IPS DF 6.9 (cell line): ENCODE measurements around the gene AMZ2.
A peak's percentile ranks its signal among the peaks of the same experiment; 100 is the strongest.
"Not testable (repeated sequence)": the region's sequence is repeated elsewhere in the genome, so short reads cannot be mapped to it uniquely, and the experiment has no call there.

ENCODE experiments used
- DNase-seq: peaks from one replicate; pipeline ENCODE4 v3.0.0-alpha.2; 2013; ENCODE audit warnings: low read depth, low spot score
- H3K27ac ChIP-seq: one replicate; pipeline ENCODE4 v1.5.1; 2013; ENCODE audit warnings: low read length, control low read depth
- H3K27me3 ChIP-seq: 2 replicates; pipeline ENCODE4 v1.6.1; 2013; ENCODE audit warnings: mild to moderate bottlenecking, low read length; ENCODE audit not compliant: control insufficient read depth, insufficient read depth
- H3K36me3 ChIP-seq: 2 replicates; pipeline ENCODE4 v1.6.1; 2013; ENCODE audit warnings: low read length; ENCODE audit not compliant: control insufficient read depth, insufficient read depth
- H3K4me1 ChIP-seq: 2 replicates; pipeline ENCODE4 v1.6.1; 2013; ENCODE audit warnings: low read length; ENCODE audit not compliant: control insufficient read depth, insufficient read depth
- H3K4me3 ChIP-seq: 2 replicates; pipeline ENCODE4 v1.5.1; 2013; ENCODE audit warnings: mild to moderate bottlenecking, low read length
- H3K9me3 ChIP-seq: 2 replicates; pipeline ENCODE4 v1.6.1; 2013; ENCODE audit warnings: low read length, inconsistent platforms; ENCODE audit not compliant: control insufficient read depth, insufficient read depth
- WGBS: extraction: QIAGEN DNeasy Blood & Tissue Kit; methylation state at CpG from one replicate; pipeline ENCODE4 v1.1.7; 2013; ENCODE audit warnings: mixed read lengths, missing lambda C conversion rate; ENCODE audit not compliant: insufficient read length, insufficient coverage; 5-methylcytosine and 5-hydroxymethylcytosine counted together

The AMZ2 gene

DNA sequence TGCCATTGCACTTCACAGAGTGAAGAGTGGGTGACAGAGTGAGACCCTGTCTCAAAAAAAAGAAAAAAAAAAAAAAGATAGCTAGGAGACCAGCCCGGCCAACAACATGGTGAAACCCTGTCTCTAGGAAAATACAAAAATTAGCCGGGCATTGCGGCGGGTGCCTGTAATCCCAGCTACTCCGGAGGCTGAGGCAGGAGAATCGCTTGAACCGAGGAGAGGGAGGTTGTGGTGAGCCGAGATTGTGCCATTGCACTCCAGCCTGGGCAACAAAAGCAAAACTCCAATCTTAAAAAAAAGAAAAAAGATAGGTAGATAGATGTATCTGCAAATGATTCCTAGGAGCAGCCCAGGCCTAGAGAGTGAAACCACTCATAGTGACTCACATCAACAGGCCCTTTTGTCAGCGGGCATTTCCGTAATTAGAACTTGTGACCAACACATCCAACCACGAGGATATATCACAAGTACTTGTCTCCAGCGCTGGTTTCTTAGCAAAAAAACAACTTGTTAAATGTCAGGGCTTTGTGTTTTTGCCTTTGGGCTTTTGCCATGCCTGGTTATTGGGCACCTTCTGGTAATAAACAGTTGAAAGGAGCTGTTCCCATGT, 13.0 kb upstream of the AMZ2 start:
- H3K27ac ChIP-seq, H3K9me3 ChIP-seq, DNase-seq, H3K4me3 ChIP-seq, H3K36me3 ChIP-seq, H3K27me3 ChIP-seq, H3K4me1 ChIP-seq: not testable (repeated sequence)
- WGBS, result no CpG with 5 or more reads among the region's 12 CpGs

GRCh38 chr17:68235336-68235791, 12.5 kb upstream of the AMZ2 start:
- H3K36me3 ChIP-seq, H3K4me3 ChIP-seq, H3K27ac ChIP-seq, H3K9me3 ChIP-seq, DNase-seq, H3K4me1 ChIP-seq, H3K27me3 ChIP-seq: not testable (repeated sequence)
- no CpG with 5 or more reads among the region's 11 CpGs for WGBS

DNA sequence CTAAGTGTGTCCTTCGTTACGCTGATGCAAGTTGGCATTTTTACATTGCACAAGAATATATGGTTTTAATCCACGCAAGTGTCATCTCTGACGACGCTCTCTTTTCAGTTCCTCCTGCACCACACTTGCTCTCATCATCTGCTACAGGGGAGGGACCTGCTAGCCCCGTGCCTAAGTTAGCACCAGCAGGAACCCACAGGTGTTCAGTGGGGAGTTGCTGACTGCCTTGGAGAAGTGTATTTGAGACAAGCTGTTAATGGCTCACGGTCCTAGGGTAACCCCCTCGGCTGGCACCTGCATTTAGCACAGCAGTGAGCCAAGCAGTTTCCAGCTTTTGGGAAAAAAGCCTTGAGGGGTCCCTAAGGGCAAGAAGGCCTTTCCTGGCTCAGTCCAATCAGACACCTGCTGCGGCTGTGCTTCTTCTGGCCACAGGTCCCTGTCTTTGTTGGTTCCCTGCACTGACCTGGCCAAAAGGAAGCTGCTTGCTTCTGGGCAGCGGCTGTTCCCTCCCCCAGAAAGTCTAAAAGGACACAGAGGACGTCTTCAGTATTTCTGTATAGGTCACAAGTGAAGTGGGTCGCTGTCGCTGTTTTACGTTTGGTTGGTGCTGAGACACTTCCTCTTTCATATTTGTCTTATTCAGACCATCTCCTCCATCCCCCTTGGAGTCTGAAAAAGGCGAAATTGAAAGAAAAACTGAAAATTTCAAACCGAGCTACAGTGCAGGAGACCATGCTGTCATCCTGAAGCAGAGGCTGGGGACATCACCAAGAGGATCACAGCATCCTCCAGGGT, 10.3 kb upstream of the AMZ2 start:
- not testable (repeated sequence) for H3K9me3 ChIP-seq, DNase-seq, H3K36me3 ChIP-seq, H3K4me3 ChIP-seq, H3K27ac ChIP-seq, H3K4me1 ChIP-seq, H3K27me3 ChIP-seq
- WGBS, result no CpG with 5 or more reads among the region's 16 CpGs

- no peak for DNase-seq
- Histone ChIP-seq H3K4me1 (no peaks in the 10 kb centered on the region), H3K27ac (no peak overlapping the region), H3K36me3 (no peaks in the 10 kb centered on the region), H3K27me3 (no peaks in the 10 kb centered on the region), H3K4me3 (no peak overlapping the region), H3K9me3 (no peaks in the 10 kb centered on the region)
- no CpG with 5 or more reads among the region's 3 CpGs for WGBS
Measured at GRCh38 chr17:68238164-68238870, 9.5 kb upstream of the AMZ2 start.

DNA sequence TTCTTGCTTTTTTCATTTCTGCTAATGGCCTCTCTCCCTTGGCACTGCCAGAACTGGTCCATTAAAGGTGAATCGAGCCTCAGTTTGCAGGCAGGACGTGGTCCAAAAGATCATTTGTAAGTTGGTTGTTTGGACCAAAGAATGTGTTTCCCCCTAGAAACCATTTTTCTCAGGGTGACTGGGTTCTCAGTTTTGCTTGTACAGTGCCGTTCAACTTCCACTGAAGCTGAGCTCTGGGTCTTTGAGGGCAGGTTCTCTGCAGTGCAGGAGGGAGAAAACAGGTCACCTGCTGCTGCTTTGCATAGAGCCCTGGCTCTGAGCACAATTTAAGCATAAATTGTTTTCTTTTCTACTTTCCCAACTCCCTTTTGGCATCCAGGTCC, 9.0 kb upstream of the AMZ2 start:
- Histone ChIP-seq H3K9me3 (no peaks in the 10 kb centered on the region), H3K4me1 (no peaks in the 10 kb centered on the region), H3K27ac (no peak overlapping the region), H3K27me3 (no peaks in the 10 kb centered on the region), H3K36me3 (no peaks in the 10 kb centered on the region), H3K4me3 (no peak overlapping the region)
- WGBS, result no CpG with 5 or more reads among the region's 3 CpGs
- DNase-seq, result no peak

DNA sequence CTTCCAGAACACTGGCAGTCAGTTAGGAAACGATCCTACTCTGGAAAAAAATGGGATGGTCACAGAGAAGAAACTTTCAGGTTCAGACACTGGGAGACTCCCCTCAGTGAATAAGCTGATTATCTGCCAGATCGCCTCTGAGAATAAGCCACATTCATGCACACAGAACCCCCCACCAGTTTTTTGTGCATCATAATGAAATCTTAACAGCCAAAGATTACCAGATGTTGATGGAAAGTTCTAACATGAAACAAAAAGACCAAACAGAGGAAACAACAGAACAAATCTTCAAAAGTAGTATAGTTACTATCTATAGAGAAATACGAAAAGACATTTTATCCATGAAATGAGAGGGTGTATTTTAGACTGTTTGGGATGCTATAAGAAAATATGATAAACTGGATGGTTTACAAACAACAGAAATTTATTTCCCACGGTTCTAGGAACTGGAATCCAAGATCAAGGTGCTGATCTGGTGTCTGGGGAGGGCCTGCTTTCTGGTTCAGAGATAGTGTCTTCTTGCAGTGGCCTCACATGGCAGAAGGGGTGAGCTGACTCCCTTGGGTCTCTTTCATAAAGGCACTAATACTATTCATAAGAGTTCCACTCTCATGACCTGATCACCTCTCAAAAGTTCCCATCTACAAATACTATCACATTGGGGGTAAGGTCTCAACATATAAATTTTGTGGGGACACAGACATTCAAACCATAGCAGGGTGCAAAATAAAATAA, 8.0 kb upstream of the AMZ2 start:
- WGBS, result no CpG with 5 or more reads among the region's 4 CpGs
- Histone ChIP-seq H3K9me3 (no peaks in the 10 kb centered on the region), H3K4me3 (no peak overlapping the region), H3K4me1 (no peaks in the 10 kb centered on the region), H3K36me3 (no peaks in the 10 kb centered on the region), H3K27me3 (no peaks in the 10 kb centered on the region), H3K27ac (no peak overlapping the region)
- DNase-seq, result no peak

GRCh38 chr17:68246271-68247028, 1.4 kb upstream of the AMZ2 start:
- no CpG with 5 or more reads among the region's 24 CpGs for WGBS

DNA sequence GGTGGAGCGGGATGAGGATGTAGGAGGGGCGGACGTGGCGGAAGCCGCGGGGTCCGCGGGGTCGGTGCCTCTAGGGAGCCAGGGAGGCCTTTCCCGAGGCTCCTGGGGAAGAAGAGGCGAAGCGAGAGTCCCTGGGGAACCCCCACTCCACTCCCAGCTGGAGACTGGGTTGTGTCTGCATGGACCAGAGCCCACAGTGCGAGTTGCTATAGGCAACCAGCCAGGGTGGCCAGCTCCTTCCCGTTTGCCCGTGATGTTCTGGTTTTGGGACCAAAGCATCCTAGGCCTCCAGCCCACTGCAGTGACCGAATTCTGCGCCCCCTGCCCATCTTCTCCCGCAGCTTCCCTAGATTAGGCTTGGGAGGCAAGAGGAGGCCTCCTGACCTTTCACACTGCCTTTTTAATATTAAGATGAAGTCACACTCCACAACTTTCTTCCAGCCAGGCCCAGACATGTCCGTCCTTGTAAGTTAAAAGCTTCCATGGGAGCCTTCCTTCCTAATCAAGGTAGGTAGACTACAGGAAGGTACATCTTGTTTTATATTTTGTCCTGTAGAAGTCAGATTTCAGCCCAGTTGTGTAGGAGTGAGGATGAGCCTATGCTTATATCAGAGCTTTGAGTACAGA, 469 bp downstream of the AMZ2 start:
- no CpG with 5 or more reads among the region's 19 CpGs for WGBS
- no peaks in the 10 kb centered on the region for H3K4me1 ChIP-seq
- no peak overlapping the region for H3K27ac ChIP-seq
- peak overlapping the region; percentile 92 for H3K4me3 ChIP-seq
- DNase-seq, result no peak
- H3K27me3 ChIP-seq, result no peaks in the 10 kb centered on the region
- H3K9me3 ChIP-seq, result no peaks in the 10 kb centered on the region
- no peaks in the 10 kb centered on the region for H3K36me3 ChIP-seq

More at GRCh38 chr17:68246271-68247028, 1.4 kb upstream of the AMZ2 start:
- Histone ChIP-seq H3K4me3 (no peak overlapping the region), H3K27me3 (no peaks in the 10 kb centered on the region), H3K9me3 (no peaks in the 10 kb centered on the region), H3K4me1 (no peaks in the 10 kb centered on the region), H3K36me3 (no peaks in the 10 kb centered on the region), H3K27ac (no peak overlapping the region)
- DNase-seq, result no peak

DNA sequence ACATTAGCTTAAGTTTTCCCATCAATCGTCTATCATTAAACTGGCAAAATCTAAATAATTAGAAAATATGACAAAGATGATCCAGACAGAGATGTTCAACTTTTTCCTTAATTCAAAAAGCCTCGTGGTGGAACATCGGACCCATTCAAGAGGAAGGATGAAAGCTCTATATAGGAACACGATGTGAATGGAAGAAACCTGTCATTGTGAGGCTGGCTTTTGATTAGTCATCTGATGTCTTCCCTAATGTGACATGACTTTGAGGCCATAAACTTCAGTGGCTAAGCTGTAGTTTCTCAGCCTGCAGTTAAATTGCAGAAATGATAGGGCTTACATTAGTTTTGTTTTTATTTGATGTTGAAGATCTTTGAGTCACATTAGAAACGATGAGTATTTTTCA, 1.0 kb downstream of the AMZ2 start:
- Histone ChIP-seq H3K4me3 (no peak overlapping the region), H3K27me3 (no peaks in the 10 kb centered on the region), H3K4me1 (no peaks in the 10 kb centered on the region), H3K27ac (no peak overlapping the region), H3K9me3 (no peaks in the 10 kb centered on the region), H3K36me3 (no peaks in the 10 kb centered on the region)
- WGBS, result no CpG with 5 or more reads among the region's 5 CpGs
- DNase-seq, result no peak
